Anterior cingulate cortex (tissue), 58 donors: ENCODE data around the gene SCG2.

Experiments
- DNase-seq, 58 donors: peaks; one replicate each; lab custom pipeline; 2025; lab: John Stamatoyannopoulos, UW

The SCG2 gene

GRCh38 chr2:223585666-223586065 is 16.5 kb downstream of the SCG2 start:
- DNase-seq: no peak

- no peak for DNase-seq
These were observed 20.2 kb downstream of the SCG2 start for GRCh38 chr2:223582001-223582400.

GRCh38 chr2:223580951-223581350 is 21.2 kb downstream of the SCG2 start:
- peak in 10 of 58 donors; percentile 3 to 41 (median 7) for DNase-seq

- no peak for DNase-seq
These were observed 23.3 kb downstream of the SCG2 start for GRCh38 chr2:223578846-223579245.

- DNase-seq: no peak
These were observed 25.3 kb downstream of the SCG2 start for GRCh38 chr2:223576873-223577272.

GRCh38 chr2:223570784-223571183 is 31.4 kb downstream of the SCG2 start:
- no peak for DNase-seq

- DNase-seq: no peak
These were observed 35.8 kb downstream of the SCG2 start for GRCh38 chr2:223566396-223566795.

GRCh38 chr2:223563462-223563861 is 38.7 kb downstream of the SCG2 start:
- DNase-seq: no peak

- no peak for DNase-seq
These were observed 40.1 kb downstream of the SCG2 start for GRCh38 chr2:223562078-223562477.

GRCh38 chr2:223560749-223561435 is 41.3 kb downstream of the SCG2 start:
- DNase-seq: no peak

- DNase-seq: no peak
These were observed 43.2 kb downstream of the SCG2 start for GRCh38 chr2:223558970-223559369.

- DNase-seq: no peak
These were observed 47.2 kb downstream of the SCG2 start for GRCh38 chr2:223554923-223555322.

GRCh38 chr2:223549215-223549614 is 52.9 kb downstream of the SCG2 start:
- peak in 17 of 58 donors; percentile 5 to 47 (median 17) for DNase-seq

GRCh38 chr2:223548194-223548593 is 54.0 kb downstream of the SCG2 start:
- no peak for DNase-seq
